Bronchial epithelial cell (primary cell): ENCODE results near the gene FAM107B. TPM values are rescaled to one million over a fixed set of nuclear protein-coding genes. Genes with fewer than 3 reads are reported as not detected.

Source experiments
- DNase-seq: peaks from one replicate; pipeline ENCODE4 v3.0.0-alpha.2; 2010; ENCODE audit warnings: low read depth
- FAIRE-seq: peaks from 2 replicates; lab custom pipeline; 2011; peaks lifted over from hg19 to GRCh38; lab: Jason Lieb, UNC
- H3K27me3 ChIP-seq: 2 replicates; pipeline ENCODE4 v1.5.1; 2011; ENCODE audit warnings: low read length; ENCODE audit not compliant: control insufficient read depth, insufficient read depth
- H3K36me3 ChIP-seq: 2 replicates; pipeline ENCODE4 v1.5.1; 2011; ENCODE audit warnings: low read length; ENCODE audit not compliant: control insufficient read depth, insufficient read depth
- H3K4me3 ChIP-seq: 2 replicates; pipeline ENCODE4 v1.5.1; 2011; ENCODE audit warnings: mild to moderate bottlenecking, low read depth, low read length, control low read depth
- total RNA-seq: library from RNA; depleted of rRNA; stranded (reverse); fragments of >200 nt; gene quantifications from 2 replicates; pipeline ENCODE4 v1.2.1, GENCODE V29; 2014
- TF ChIP-seq, protein P1 (sequence below): IDR thresholded peaks from 2 replicates; pipeline ENCODE4 v1.5.1; 2011; ENCODE audit warnings: mild to moderate bottlenecking, moderate library complexity, low read length, control low read depth, inconsistent platforms; ENCODE audit not compliant: insufficient read depth, severe bottlenecking

The FAM107B gene
- total RNA-seq, 1 donor from 2014 or later = 18.7 TPM

GRCh38 chr10:14555807-14556206 lies 218.9 kb downstream of the FAM107B start:
- TF ChIP-seq, protein P1, sequence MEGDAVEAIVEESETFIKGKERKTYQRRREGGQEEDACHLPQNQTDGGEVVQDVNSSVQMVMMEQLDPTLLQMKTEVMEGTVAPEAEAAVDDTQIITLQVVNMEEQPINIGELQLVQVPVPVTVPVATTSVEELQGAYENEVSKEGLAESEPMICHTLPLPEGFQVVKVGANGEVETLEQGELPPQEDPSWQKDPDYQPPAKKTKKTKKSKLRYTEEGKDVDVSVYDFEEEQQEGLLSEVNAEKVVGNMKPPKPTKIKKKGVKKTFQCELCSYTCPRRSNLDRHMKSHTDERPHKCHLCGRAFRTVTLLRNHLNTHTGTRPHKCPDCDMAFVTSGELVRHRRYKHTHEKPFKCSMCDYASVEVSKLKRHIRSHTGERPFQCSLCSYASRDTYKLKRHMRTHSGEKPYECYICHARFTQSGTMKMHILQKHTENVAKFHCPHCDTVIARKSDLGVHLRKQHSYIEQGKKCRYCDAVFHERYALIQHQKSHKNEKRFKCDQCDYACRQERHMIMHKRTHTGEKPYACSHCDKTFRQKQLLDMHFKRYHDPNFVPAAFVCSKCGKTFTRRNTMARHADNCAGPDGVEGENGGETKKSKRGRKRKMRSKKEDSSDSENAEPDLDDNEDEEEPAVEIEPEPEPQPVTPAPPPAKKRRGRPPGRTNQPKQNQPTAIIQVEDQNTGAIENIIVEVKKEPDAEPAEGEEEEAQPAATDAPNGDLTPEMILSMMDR = no peak
- FAIRE-seq = no peak

DNA sequence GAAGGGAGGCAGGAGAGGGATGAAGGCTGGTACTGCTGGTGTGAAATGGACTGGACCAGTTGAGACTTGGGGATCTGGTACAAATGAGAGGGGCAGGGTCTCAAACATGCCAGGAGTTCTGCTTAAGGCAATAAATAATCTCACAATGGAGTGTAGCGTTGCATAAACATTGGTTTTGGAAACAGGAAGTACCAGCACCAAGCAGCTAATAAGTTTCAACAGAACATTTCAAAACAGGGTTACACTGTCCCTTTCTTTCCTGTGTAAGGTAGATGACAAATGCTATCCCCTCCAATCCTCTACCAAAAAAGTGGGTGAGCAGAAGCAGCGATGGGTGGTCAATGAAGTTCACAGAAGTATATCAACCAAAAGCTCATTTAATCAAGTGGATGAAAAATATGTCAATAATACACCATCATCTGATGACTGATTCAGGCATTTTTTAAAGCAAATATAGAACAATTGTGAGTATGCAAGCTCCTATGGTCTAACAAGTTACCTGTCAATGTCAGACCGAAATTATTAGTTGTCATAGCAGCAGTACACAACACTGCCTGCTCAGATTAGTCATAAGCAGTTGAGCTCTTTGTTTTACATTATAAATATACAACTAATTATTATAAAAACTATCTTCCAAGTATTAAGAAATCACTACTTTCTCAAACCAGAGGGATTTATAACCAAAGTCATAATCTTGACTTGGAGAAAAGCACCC lies 220.0 kb downstream of the FAM107B start:
- DNase-seq (peak; percentile 89), FAIRE-seq (no peak)
- H3K27me3 ChIP-seq = no peaks in the 10 kb centered on the region
- H3K36me3 ChIP-seq = no peaks in the 10 kb centered on the region
- TF ChIP-seq, protein P1 = no peak
- H3K4me3 ChIP-seq = no peak overlapping the region

More at GRCh38 chr10:14555807-14556206, 218.9 kb downstream of the FAM107B start:
- DNase-seq = no peak
- Histone ChIP-seq H3K36me3 (no peaks in the 10 kb centered on the region), H3K27me3 (no peaks in the 10 kb centered on the region), H3K4me3 (no peak overlapping the region)

DNA sequence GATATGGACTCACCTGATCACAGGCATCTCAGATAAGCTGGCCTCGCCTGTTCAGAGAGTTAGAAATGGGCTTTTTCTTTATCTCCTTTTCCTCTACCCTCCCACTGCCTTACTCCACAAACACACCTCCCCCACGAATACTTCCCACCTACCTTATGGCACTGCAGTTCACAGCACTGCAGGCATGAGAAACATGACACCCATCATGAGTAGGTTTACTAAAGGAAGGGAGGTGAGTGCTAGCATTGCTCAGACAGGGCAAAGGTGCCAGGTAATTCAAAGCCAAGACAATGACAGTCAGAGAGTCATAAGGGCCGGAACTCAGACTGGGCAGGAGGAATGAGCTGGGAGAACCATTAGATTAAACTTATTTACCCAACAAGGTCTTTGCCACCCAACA lies 220.6 kb downstream of the FAM107B start:
- H3K4me3 ChIP-seq = no peak overlapping the region
- DNase-seq (peak; percentile 92), FAIRE-seq (no peak)
- no peaks in the 10 kb centered on the region for H3K36me3 ChIP-seq
- H3K27me3 ChIP-seq = no peaks in the 10 kb centered on the region
- TF ChIP-seq, protein P1 = no peak

DNA sequence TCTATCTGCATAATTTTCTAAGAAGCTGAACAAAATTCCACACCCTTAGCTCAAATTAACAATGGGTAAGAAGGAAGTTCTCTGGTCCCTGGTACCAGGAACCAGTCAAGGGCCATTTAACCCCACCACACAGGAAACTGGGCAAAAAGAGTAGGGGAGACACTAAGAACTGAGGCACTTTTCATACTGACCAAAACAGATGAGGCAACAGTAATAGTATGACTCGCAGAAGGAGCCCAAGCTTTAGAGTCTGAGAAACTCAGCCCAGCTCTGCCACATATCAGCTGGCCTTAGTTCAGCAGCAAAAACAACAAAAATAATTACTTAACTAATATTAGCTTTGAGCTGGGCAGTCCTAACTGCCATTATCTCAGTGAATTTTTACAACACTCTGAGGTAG lies 221.2 kb downstream of the FAM107B start:
- DNase-seq = peak; percentile 62
- FAIRE-seq = no peak
- Histone ChIP-seq H3K4me3 (no peak overlapping the region), H3K36me3 (no peaks in the 10 kb centered on the region), H3K27me3 (no peaks in the 10 kb centered on the region)
- TF ChIP-seq, protein P1 = no peak

DNA sequence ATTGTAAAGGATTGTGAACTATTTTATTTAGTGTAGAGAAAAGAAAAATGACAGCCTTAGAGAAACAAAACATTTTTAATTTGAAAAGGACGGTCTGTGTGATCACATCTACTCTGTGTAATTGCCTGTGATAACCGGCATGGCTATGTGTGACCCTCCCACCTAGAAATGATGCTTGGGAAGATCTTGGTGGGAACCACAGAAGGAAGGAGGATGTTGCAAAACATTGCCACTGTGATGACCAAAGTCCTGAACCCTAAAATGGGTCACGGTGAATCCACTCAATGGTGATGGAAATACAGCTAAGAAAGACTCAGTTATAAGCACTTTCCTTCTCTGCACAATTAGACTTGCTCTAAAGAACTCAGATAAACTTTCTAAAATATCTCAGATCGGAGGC lies 222.7 kb downstream of the FAM107B start:
- DNase-seq = no peak
- Histone ChIP-seq H3K4me3 (no peak overlapping the region), H3K27me3 (no peaks in the 10 kb centered on the region), H3K36me3 (peaks cover 2% of the 10 kb centered on the region)
- TF ChIP-seq, protein P1 = no peak
- no peak for FAIRE-seq
